HG03060 (cell line): ENCODE data around the gene CBFA2T3.

ENCODE experiments used
- ATAC-seq: cut with Tn5 transposase; IDR thresholded peaks from one replicate; pipeline ENCODE4 v1.9.1; 2021; ENCODE audit warnings: low read depth, moderate number of reproducible peaks; ENCODE audit not compliant: unreplicated experiment

Gene CBFA2T3

GRCh38 chr16:88913001-88913612, 63.9 kb downstream of the CBFA2T3 start:
- ATAC-seq, result no peak

- ATAC-seq, result no peak
Observed at GRCh38 chr16:88912556-88912955, 64.5 kb downstream of the CBFA2T3 start.

DNA sequence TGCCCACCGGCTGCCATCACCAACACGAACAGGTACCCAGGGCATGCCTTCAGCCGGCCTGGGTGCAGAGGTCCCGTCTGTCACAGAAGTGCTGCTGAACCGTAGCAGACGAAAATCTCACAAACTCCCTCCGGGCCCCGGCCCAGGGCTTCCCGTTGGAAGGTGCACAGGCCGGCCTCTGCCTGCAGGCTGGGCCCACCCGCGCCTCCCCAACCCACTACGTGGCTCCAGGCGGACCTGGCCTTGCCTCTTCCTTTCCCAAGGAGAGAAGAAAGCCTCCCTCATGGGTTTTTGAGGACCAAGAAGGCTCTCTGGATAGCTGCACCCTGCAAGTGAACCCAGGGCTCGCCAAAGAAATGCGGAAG, 65.1 kb downstream of the CBFA2T3 start:
- ATAC-seq, result no peak

- ATAC-seq, result no peak
Observed at GRCh38 chr16:88911136-88911945, 65.7 kb downstream of the CBFA2T3 start.

DNA sequence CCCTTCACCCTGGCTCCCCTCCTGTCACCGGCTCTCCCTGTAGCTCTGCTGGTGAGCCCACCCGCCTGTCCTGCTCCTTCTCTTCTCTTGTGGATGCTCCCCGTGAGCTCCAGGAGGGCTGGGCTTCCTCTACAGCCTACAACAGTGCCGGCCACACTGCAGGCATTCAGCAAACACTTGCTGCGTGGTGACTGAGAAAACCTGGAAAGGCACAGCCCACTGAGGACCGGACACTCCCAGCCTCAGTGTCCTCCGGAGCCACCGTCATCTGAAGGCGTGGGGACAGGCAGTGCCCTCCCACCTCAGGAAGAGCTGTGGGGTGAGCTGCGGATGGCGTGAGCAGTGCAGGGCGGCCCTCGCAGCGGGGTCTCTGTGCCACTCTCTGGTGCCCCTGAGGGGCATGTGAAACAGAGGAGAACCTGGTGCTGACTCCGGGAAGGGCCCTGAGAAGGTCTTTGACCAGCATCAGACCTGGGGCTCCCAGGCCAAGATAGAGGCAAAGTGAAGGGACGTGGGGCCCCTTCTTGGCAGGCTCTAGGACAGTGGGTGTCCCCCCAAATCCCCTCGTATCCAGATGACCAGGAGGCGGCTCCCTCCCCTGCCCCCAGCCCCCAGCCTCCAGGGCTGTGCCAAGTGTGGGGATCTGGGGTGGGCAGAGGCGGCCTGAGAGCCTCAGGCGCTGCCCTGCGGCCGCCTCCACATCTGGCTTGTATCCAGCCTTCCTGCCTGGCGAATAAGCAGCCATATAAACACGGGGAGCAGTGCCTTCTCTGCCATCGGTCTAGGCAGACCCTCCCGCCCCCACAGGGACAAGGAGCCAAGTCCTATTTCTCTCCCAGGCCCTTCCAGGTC, 66.5 kb downstream of the CBFA2T3 start:
- ATAC-seq, result no peak

GRCh38 chr16:88909431-88910210, 67.4 kb downstream of the CBFA2T3 start:
- no peak for ATAC-seq

DNA sequence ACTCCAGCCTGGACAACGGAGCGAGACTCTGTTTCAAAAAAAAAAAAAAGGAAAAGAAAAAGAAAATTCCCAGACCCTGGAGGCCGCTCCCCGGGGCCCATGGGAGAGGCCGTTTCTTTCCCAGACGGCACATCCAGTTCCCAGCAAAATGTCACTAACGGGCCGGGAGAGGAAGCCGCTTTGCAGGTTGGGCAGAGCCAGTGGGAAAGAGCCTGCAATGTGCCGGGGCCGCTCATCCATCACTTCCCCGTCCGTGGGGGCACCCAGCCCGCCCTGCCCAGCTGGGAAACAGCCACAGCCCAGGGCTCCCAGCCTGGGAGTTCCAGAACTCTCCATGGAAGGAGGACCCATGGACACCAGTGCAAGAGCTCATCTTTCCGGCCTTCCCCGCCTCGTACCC, 68.7 kb downstream of the CBFA2T3 start:
- no peak for ATAC-seq

- ATAC-seq, result no peak
Observed at GRCh38 chr16:88907768-88908167, 69.2 kb downstream of the CBFA2T3 start.

- no peak for ATAC-seq
Observed at GRCh38 chr16:88906535-88907105, 70.4 kb downstream of the CBFA2T3 start.

GRCh38 chr16:88906020-88906419, 71.0 kb downstream of the CBFA2T3 start:
- ATAC-seq, result no peak

GRCh38 chr16:88905563-88905962, 71.4 kb downstream of the CBFA2T3 start:
- ATAC-seq, result no peak

DNA sequence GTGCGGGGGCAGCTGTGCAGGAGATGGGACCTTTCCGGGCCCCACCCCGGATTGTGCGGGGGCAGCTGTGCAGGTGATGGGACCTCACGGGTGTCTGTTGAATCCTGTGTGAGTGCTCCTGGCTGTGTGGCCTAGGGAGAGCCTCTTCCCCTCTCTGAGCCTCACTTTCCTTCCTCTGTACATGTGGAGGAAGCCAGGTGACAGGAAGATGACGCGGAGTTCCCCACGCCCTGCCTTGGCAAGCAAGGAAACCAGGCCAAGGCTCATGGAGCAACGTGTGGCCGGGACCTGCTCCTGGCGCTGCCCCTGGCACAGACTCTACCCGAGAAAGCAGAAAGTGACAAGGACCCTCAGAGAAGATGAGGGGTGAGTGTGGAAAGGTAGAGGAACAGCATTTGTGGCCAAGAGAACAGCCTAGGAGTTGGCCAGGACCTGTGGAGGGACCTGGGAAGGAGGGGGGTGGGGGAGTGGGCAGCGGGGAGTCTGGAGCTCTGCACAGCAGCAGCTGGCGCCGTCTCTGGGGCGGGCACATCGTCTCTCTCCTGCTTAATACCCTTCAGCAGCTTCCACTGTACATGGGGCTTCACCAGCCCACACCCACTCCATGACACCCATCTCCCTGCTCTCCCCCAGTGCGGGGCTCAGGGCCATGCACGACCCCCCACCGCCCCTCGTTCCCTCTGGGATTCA, 72.2 kb downstream of the CBFA2T3 start:
- ATAC-seq, result no peak

- no peak for ATAC-seq
Observed at GRCh38 chr16:88903267-88903666, 73.7 kb downstream of the CBFA2T3 start.

DNA sequence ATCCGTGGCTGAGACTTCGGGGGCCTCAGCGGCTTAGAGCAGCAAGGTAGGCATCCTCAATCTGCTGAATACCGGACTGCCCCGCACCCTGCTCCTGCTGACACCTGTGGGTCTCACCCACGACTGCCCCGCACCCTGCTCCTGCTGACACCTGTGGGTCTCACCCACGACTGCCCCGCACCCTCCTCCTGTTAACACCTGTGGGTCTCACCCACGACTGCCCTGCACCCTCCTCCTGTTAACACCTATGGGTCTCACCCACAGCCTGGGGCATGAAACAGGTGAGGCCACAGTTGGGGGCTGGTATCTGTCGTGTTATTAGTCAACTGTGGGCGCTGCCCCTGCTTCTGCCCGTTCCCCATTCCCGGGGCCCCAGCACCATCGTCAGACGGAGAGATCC, 74.3 kb downstream of the CBFA2T3 start:
- no peak for ATAC-seq

- no peak for ATAC-seq
Observed at GRCh38 chr16:88901718-88902337, 75.2 kb downstream of the CBFA2T3 start.

DNA sequence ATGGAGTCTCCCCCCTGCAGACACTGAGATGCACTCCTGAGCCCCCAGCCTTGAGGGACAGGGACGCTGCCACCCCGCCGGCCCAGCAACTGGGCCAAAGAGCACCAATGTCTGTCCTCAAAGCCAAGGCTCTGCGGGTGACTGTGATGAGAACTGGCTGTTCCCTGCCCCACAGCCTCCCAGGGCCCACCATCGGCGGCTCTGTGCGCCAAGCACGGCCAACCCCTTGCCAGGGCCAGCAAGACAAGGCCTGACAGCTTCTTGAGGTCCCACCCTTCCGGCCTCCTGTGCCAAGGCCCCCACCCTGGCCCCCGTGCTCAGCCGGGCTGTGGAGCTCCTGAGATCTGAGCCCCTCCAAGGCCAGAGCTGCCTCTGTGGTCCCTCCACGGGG, 76.3 kb downstream of the CBFA2T3 start:
- ATAC-seq, result no peak

GRCh38 chr16:88899901-88900661, 76.9 kb downstream of the CBFA2T3 start:
- no peak for ATAC-seq

GRCh38 chr16:88897696-88898425, 79.1 kb downstream of the CBFA2T3 start:
- no peak for ATAC-seq
